AG10803 (cell line): ENCODE results near the gene PUS7.
"Not testable (repeated sequence)": the region's sequence is repeated elsewhere in the genome, so short reads cannot be mapped to it uniquely, and the experiment has no call there.

Experiments used
- DNase-seq: peaks from one replicate; pipeline ENCODE4 v3.0.0; 2010; ENCODE audit warnings: low read depth
- H3K4me3 ChIP-seq: 2 replicates; pipeline ENCODE4 v1.5.1; 2011; ENCODE audit warnings: mild to moderate bottlenecking, low read length, control low read depth
- CTCF ChIP-seq: conservative IDR thresholded peaks from 2 replicates; pipeline ENCODE4 v1.5.1; 2011; ENCODE audit warnings: mild to moderate bottlenecking, low read length, control low read depth, inconsistent platforms

The PUS7 gene

GRCh38 chr7:105426606-105427146 is 95.4 kb downstream of the PUS7 start:
- DNase-seq: no peak
- H3K4me3 ChIP-seq: no peak overlapping the region
- TF ChIP-seq CTCF: no peak

GRCh38 chr7:105423987-105424386 is 98.1 kb downstream of the PUS7 start:
- no peak for TF ChIP-seq CTCF
- no peak overlapping the region for H3K4me3 ChIP-seq
- no peak for DNase-seq

GRCh38 chr7:105413887-105414437 is 108.1 kb downstream of the PUS7 start:
- TF ChIP-seq CTCF: no peak
- H3K4me3 ChIP-seq: no peak overlapping the region
- no peak for DNase-seq

GRCh38 chr7:105410774-105411173 is 111.3 kb downstream of the PUS7 start:
- DNase-seq, H3K4me3 ChIP-seq: not testable (repeated sequence)

GRCh38 chr7:105409775-105410174 is 112.3 kb downstream of the PUS7 start:
- H3K4me3 ChIP-seq, DNase-seq: not testable (repeated sequence)

- no peak for TF ChIP-seq CTCF
- no peak overlapping the region for H3K4me3 ChIP-seq
- DNase-seq: no peak
Measured at GRCh38 chr7:105408791-105409410, 113.2 kb downstream of the PUS7 start.
